Measurements from ENCODE around the gene TAF4. TPM values are rescaled to one million over a fixed set of nuclear protein-coding genes. Genes with fewer than 3 reads are reported as not detected.

Gene TAF4, protein sequence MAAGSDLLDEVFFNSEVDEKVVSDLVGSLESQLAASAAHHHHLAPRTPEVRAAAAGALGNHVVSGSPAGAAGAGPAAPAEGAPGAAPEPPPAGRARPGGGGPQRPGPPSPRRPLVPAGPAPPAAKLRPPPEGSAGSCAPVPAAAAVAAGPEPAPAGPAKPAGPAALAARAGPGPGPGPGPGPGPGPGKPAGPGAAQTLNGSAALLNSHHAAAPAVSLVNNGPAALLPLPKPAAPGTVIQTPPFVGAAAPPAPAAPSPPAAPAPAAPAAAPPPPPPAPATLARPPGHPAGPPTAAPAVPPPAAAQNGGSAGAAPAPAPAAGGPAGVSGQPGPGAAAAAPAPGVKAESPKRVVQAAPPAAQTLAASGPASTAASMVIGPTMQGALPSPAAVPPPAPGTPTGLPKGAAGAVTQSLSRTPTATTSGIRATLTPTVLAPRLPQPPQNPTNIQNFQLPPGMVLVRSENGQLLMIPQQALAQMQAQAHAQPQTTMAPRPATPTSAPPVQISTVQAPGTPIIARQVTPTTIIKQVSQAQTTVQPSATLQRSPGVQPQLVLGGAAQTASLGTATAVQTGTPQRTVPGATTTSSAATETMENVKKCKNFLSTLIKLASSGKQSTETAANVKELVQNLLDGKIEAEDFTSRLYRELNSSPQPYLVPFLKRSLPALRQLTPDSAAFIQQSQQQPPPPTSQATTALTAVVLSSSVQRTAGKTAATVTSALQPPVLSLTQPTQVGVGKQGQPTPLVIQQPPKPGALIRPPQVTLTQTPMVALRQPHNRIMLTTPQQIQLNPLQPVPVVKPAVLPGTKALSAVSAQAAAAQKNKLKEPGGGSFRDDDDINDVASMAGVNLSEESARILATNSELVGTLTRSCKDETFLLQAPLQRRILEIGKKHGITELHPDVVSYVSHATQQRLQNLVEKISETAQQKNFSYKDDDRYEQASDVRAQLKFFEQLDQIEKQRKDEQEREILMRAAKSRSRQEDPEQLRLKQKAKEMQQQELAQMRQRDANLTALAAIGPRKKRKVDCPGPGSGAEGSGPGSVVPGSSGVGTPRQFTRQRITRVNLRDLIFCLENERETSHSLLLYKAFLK
- 8.2 and 13.8 TPM in 2 replicates for total RNA-seq (2014; rRNA removed; shearing (Covaris generic))

DNA sequence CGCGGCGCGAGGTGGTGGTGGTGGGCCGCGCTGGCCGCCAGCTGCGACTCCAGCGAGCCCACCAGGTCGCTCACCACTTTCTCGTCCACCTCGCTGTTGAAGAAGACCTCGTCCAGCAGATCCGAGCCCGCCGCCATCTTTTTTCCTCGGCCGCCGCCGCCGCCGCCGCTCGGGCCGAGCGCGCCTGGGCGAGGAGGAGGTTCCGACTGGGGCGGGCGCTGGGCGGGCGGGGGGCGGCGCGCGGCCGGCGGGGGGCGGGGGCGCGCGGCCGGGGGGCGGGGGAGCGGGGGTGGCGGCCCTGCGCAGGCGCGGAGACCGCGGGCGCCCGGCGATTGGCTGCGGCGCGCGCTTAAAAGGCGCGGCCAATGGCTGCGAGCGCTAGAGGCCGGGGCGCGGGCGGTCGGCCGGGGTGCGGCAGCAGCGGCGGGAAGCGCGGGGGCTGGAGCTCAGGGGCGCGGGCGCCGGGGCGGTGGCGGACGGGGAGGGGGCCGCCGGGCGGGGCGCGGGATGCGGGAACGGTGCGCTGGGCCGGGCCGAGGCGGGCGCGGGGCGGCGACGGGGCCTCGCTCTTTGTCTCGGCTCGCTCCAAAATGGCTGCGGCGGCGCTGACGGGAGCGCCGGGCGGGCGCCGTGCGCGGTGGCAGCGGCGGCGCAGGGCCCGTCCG, at the start of gene TAF4:
Gene TAF4, minus strand, starts transcription at position 208 of the 665 bp plus-strand sequence. Its CDS starts 71 bp downstream, at position 137.
- in situ Hi-C loops (cut with HindIII; ENCODE audit: low sequenced_read_pairs): no loop called here
- DNase-seq (ENCODE audit: low spot score): peak; percentile 72

DNA sequence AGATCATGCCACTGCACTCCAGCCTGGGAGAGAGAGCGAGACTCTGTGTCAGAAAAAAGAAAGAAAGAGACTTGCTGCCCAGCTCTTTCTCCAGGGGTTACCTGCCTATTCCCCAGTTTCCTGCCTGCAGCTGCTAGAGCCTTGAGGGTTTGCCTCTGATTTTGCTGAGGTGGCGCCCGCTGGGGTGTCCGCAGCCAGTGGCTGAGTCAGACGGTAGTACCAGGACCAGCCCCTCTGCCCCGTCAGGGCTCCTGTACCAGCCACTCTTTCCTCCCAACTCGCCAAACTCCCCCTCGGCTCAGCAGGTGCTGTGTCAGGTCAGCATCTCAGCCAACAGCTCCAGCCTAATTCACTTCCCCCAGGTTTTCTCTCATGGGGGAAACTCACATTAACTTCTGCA, 49.2 kb upstream of the TAF4 start:
- in situ Hi-C loops (cut with HindIII; ENCODE audit: low sequenced_read_pairs): no loop called here
- DNase-seq (ENCODE audit: low spot score): no peak

DNA sequence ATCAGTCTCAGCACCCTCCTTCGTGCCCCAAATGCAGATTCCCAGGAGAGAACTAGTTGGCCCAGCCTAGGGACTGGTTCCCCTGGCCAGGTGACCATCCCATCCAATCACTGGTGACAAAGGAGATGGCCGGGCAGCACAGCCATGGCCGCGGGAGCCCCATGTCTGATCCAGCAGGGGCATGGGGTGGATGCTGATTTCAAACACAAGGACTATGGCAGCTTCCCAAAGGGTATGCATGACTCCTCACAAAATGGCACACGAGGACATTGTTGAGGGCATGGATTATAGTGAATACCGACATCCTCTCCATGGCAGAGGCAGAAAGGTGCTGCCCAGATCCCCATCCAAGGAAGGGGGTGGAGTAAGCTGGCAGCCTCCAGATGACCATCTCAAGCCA, 46.7 kb upstream of the TAF4 start:
- in situ Hi-C loops (cut with HindIII; ENCODE audit: low sequenced_read_pairs): no loop called here
- DNase-seq (ENCODE audit: low spot score): no peak

DNA sequence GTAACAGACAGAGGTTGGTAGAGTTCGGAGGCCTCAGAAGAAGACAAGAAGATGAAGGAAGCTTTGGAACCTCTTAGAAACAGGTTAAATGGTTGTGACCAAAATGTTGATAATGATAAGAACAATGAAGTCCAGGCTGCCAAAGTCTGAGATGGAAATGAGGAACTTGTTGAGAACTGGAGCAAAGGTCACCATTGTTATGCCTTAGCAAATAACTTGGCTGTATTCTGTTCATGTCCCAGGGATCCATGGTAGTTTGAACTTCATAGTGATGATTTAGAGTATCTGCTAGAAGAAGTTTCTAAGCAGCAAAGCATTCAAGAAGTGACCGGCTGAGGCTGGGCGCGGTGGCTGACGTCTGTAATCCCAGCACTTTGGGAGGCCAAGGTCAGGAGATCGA, 45.5 kb upstream of the TAF4 start:
- in situ Hi-C loops (cut with HindIII; ENCODE audit: low sequenced_read_pairs): no loop called here
- no peak for DNase-seq (ENCODE audit: low spot score)

DNA sequence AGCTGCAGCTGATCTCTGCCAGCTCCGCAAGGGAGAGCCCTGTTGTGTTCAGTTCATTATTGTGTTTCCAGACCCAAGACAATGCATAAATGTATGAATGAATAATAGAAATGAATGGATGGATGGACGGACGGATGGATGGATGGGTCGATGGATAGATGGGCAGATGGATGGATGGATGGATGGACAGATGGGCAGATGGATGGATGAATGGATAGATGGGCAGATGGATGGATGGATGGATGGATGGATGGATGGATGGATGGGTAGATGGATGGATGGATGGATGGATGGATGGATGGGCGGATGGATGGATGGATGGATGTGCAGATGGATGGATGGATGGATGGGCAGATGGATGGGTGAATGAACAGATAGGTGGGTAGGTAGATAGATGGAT, 39.9 kb upstream of the TAF4 start:
- in situ Hi-C loops (cut with HindIII; ENCODE audit: low sequenced_read_pairs): no loop called here
- no peak for DNase-seq (ENCODE audit: low spot score)

DNA sequence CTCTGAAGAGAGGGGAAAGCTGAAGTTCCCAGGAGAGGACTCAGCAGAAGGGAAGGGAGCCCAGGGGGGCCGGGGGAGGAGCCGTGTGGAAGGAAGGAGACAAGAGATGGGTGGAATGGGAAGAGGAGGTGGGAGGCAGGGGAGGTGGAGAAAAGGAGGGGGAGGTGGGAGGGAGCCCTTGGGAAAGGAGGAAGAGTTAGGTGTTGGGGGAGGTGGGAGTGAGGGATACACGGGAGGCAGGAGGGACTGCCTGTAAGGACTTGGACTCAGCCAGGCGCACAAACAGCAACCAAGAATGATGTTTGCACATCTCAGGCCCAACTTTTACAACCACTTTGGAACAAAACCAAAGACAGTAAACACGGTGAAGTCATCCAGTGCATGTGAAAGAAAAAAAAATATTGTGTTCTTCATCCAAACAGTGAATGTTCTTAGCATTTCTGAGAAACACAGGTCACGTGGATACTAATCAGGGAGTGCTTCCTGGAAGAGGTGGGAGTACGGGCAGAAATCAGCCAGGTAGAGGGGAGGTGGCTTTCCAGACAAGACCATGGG, 39.2 kb upstream of the TAF4 start:
- no peak for DNase-seq (ENCODE audit: low spot score)
- in situ Hi-C loops (cut with HindIII; ENCODE audit: low sequenced_read_pairs): no loop called here

DNA sequence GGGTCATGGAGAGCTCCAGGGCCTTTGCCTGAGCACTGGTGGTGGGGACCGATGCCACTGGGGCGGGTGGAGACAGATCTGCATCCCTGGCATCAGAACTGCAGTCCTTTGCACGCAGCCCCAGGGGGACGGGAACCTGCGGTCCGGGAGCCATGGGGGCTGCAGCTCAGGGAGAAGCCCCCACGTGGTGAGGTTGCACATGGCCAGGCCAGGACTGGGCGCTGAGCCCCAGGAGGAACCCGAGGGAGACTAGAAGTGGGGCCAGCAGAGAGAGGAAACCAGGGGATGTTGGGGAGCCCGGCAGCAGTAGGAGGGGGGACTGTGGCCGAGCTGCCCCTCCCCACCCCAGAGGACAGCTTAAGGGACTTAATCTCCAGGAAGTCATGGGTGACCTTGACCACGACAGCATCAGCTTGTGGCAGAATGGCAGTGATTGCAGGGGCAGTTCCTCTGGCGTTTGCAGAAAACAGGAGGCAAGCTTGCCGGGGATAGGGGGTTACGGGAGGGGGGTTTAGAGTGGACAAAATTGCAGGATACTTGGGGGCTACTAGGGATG, 38.6 kb upstream of the TAF4 start:
- no peak for DNase-seq (ENCODE audit: low spot score)
- in situ Hi-C loops (cut with HindIII; ENCODE audit: low sequenced_read_pairs): no loop called here

DNA sequence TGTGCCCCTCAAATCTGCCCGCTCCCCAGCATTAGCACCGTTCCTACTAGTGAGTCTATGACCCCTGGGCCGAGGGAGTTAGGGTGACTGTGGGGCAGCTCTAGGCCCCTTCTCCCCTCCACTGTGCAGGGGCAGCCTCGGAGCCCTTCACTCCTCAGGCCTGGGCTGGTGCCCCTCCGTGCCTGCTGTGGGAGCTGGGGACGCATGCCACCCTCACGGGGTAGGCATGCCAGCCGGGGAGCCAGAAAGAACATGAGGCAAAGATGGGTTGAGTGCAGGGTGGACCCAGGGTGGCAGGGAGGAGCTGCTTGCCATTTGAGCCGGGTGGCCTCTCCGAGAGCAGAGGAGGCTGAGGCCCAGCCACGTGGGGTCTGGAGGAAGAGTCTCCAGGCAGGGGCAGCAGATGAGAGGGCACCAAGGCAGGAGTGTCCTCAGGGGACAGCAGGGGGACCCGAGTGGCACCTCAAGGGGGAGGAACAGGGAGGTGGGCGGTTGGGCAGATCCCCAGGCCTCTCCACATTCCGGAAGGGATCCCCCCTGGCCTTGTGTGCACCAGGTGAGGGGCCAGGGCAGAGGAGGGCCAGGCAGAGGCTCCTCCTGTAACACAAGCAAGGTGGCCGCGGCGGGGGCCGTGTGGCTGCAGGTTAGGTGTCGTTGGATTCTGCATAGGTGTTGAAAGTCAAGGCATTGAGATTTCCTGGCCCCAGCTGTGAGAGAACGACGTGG, 38.0 kb upstream of the TAF4 start:
- in situ Hi-C loops (cut with HindIII; ENCODE audit: low sequenced_read_pairs): no loop called here
- no peak for DNase-seq (ENCODE audit: low spot score)

DNA sequence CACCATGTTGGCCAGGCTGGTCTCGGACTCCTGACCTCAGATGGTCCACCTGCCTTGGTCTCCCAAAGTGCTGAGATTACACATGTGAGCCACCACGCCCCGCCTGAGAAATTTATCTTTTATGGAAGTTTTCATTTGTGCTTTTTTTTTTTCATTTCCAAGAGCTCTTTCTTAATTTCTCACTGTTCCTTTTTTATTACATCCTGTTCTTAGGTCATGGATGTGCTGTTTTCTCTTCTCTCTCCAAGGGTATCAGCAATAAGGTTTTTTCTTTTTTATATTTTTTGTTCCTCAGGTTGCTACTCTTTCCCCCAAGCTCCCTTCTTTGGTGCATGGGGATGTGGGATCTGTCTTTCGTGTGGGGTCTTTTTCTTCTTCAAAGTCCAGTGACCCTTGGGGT, 35.4 kb upstream of the TAF4 start:
- in situ Hi-C loops (cut with HindIII; ENCODE audit: low sequenced_read_pairs): no loop called here

DNA sequence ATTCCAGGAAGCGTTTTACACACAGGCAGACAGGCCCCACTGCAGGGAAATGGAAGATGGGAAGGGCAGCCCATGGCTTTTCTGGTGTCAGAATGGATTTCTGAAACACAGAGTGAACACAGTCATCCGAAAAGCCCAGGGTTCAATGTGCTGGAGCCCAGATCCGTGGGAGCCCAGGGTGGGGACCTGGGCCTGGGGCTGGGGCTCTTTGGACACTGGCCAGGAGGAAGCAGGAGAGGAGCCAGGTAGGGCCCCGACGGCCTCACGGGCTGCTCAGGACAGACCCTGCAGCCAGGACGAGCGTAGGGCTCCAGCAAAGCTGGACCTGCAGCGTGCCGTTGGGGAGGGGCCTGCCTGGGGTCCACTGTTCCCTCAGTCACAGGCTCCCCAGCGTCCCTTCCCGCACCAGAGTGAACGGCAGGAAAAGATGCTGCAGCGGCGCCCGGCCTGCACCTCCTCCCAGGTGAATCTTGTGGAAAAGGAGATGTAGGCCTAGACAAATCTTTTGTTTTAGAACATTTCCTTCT, 32.3 kb upstream of the TAF4 start:
- no peak for DNase-seq (ENCODE audit: low spot score)
- in situ Hi-C loops (cut with HindIII; ENCODE audit: low sequenced_read_pairs): no loop called here

More for the DNA sequence above, 35.4 kb upstream of the TAF4 start:
- no peak for DNase-seq (ENCODE audit: low spot score)

DNA sequence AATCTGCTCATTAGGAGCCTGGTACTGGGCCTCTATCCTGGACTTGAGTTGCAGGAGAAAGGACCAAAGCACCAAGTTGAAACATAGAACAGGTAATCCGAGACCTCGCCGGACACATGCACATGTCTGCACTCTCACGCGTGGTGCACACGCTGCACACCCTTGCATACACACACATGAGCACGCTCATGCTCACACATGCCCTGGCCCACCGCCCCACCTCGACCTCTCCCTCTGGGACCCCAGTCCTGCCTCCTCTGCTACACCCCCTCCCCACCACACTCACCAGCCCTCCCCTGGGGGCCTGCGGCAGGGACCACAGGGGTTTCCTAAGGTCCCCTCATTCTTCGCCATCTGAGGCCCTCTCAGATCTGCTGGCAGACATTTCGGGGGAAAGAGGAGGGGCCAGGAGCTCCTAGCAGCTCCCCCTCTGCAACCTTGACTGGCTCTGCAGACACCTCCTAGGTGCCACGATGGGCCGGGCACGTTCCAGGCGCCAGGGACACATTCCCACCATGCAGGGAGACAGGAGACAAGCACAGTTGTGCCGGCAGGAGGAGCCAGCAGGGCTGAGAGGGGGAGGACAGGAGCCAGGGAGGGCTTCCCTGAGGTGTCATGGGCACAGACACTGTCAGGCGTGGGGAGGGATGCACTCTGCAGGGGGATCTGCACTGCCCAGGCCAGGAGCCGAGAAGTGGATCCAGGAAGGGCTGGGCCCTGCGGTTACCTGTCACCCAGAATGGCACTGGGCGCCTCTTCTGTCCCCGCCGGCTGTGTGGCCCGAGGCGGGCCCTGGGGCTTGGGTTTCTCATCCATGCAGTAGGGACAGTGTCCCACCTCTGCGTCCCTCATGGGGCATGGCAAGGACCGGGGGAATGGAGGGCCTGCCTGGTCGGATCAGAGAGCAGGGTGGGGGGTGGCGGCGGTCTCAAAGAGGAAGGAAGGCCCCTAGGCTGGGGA, 31.0 kb upstream of the TAF4 start:
- DNase-seq (ENCODE audit: low spot score): no peak
- in situ Hi-C loops (cut with HindIII; ENCODE audit: low sequenced_read_pairs): no loop called here

DNA sequence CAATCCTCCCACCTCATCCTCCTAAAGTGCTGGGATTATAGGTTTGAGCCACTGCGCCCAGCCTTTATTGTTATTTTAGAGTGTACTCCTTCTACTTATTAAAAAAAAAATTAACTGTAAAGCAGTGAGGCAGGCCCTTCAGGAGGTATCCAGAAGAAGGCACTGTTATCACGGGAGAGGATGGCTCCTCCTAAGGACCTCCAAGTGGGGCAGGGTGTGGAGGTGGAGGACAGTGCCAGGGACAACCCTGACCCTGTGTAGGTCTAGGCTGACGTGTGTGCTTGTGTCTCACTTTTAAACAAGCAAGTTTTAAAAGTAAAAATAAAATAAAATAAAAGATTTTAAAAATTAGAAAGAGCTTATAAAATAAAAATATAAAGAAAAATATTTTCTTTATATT, 23.7 kb upstream of the TAF4 start:
- in situ Hi-C loops (cut with HindIII; ENCODE audit: low sequenced_read_pairs): no loop called here
- no peak for DNase-seq (ENCODE audit: low spot score)

DNA sequence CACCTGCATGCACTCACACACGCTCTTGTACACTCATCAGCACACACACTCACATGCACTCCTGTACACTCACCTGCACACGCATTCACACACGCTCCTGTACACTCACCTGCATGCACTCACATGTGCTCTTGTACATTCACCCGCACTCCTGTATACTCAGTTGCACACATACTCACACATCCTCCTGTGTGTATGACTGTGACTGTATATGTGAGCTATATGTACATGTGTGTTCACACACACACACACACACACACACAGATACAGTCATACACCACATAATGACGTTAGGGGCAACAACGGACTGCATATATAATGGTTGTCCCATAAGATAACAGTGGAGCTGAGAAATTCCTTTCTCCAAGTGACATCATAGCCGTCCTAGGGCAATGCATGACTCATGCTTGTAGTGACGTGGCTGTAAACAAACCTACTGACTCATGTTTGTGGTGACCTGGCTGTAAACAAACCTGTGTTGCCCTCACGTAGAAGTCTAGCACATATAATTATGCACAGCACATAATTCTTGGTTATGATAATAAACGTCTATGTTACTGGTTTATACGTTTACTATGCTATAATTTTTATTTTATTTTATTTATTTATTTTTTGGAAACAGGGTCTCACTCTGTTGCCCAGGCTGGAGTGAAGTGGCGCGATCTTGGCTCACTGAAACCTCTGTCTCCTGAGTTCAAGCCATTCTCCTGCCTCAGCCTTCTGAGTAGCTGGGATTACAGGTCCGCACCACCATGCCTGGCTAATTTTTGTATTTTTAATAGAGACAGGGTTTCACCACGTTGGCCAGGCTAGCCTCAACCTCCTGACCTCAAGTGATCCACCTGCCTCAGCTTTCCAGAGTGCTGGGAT, 22.8 kb upstream of the TAF4 start:
- DNase-seq (ENCODE audit: low spot score): no peak
- in situ Hi-C loops (cut with HindIII; ENCODE audit: low sequenced_read_pairs): no loop called here

DNA sequence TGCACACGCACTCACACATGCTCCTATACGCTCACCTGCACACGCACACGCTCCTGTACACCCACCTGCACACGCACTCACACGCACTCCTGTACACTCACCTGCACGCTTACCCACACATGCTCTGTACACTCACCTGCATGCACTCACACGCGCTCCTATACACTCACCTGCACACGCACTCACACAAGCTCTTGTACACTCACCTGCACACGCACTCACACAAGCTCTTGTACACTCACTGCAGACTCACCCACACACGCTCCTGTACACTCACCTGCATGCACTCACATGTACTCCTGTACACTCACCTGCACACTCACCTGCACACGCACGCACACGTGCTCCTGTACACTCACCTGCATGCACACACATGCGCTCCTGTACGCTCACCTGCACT, 22.0 kb upstream of the TAF4 start:
- in situ Hi-C loops (cut with HindIII; ENCODE audit: low sequenced_read_pairs): no loop called here
- DNase-seq (ENCODE audit: low spot score): no peak

DNA sequence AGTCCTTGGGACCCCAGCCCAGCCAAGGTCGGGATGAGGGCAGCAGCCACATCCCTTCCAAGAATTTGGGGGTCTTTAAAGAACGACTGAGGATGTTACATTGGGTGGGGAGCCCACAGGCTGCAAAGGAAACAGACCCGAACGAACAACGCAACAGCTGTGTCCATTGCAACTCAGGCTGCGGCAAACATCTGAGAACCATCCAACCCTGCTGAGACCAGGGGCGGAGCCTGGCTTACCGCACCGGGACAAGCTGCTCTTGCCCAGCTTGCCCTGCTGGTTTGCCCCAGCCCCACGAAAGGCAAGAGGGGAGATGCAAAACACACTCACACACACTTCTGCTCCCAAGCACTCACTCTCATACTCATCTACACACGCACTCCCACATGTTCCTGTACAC, 21.5 kb upstream of the TAF4 start:
- in situ Hi-C loops (cut with HindIII; ENCODE audit: low sequenced_read_pairs): no loop called here
- no peak for DNase-seq (ENCODE audit: low spot score)

DNA sequence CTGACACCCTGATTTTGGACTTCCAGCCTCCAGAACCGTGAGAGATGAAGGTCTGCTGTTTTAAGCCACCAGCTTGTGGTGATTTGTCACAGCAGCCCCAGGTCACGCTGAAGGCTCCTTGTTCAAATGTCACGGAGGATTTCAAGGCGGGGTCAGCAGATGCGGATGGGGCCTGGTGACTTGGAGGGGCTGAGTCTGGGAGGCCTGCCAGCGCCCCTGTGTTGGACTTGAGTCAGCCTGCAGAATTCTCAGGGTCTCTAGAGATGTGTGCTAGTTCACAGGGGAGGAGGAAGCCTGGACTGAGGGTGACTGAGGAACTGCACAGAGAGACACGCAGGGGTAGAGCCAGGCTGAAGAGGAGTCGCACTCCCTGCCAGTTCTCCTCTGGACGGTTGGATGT, 19.5 kb upstream of the TAF4 start:
- no peak for DNase-seq (ENCODE audit: low spot score)
- in situ Hi-C loops (cut with HindIII; ENCODE audit: low sequenced_read_pairs): no loop called here
